A673 (cell line): Measurements from ENCODE around the gene PLEKHF1. TPM values are rescaled to one million over a fixed set of nuclear protein-coding genes. Genes with fewer than 3 reads are reported as not detected.

ENCODE experiments used
- BruUV-seq: library from RNA; stranded (reverse); fragments of 400-500 nt; replicated peaks from 2 replicates; lab custom pipeline; 2021; lab: Mats Ljungman, UMichigan
- CTCF ChIA-PET: fragments of 300-600 bp; sonication (Branson Sonifier 250); formaldehyde crosslinking; loops from one replicate; lab custom pipeline; 2022; ENCODE audit warnings: antibody characterized with exemption; lab: Charles Lee
- POLR2A ChIA-PET: fragments of 300-600 bp; sonication (Branson Sonifier 250); formaldehyde crosslinking; loops from one replicate; lab custom pipeline; 2022; ENCODE audit warnings: antibody characterized with exemption; ENCODE audit not compliant: low non-redundant PET; lab: Charles Lee
- DNase-seq: peaks from one replicate; pipeline ENCODE4 v3.0.0-alpha.2; 2015; ENCODE audit warnings: low spot score
- H3K27ac ChIP-seq: fragments of 200-600 bp; sonication (generic); 2 replicates; pipeline ENCODE4 v1.5.1; 2016; ENCODE audit warnings: mixed run types, low read depth, mild to moderate bottlenecking, mixed read lengths, antibody characterized with exemption, low read length; ENCODE audit not compliant: poor library complexity, severe bottlenecking
- H3K27me3 ChIP-seq: fragments of 200-600 bp; sonication (generic); replicated peaks from 2 replicates; pipeline ENCODE4 v1.6.1; 2017; ENCODE audit warnings: mixed run types, low read depth, mild to moderate bottlenecking, mixed read lengths, antibody characterized with exemption, low read length; ENCODE audit not compliant: insufficient read depth, poor library complexity
- H3K36me3 ChIP-seq: fragments of 200-600 bp; sonication (generic); 2 replicates; pipeline ENCODE4 v1.6.1; 2016; ENCODE audit warnings: mixed run types, mild to moderate bottlenecking, mixed read lengths, antibody characterized with exemption, low read length; ENCODE audit not compliant: insufficient read depth, poor library complexity, severe bottlenecking
- H3K4me1 ChIP-seq: fragments of 200-600 bp; sonication (generic); 2 replicates; pipeline ENCODE4 v1.6.1; 2017; ENCODE audit warnings: mixed run types, mild to moderate bottlenecking, mixed read lengths, antibody characterized with exemption, low read length; ENCODE audit not compliant: insufficient read depth, poor library complexity, severe bottlenecking
- H3K4me3 ChIP-seq: fragments of 200-600 bp; sonication (generic); 2 replicates; pipeline ENCODE4 v1.5.1; 2016; ENCODE audit warnings: low read depth, mixed run types, mild to moderate bottlenecking, mixed read lengths, low read length; ENCODE audit not compliant: poor library complexity, severe bottlenecking
- H3K9me3 ChIP-seq: fragments of 200-600 bp; sonication (generic); 2 replicates; pipeline ENCODE4 v1.6.1; 2016; ENCODE audit warnings: mixed run types, low read depth, mild to moderate bottlenecking, mixed read lengths, antibody characterized with exemption, low read length; ENCODE audit not compliant: poor library complexity, severe bottlenecking
- EZH2 ChIP-seq: fragments of 200-600 bp; sonication (generic); IDR thresholded peaks from 2 replicates; pipeline ENCODE4 v1.6.1; 2017; ENCODE audit warnings: borderline replicate concordance, low read depth, mild to moderate bottlenecking, mixed read lengths, antibody characterized with exemption, low read length; ENCODE audit not compliant: poor library complexity, severe bottlenecking
- intact Hi-C: fragments of 100-400 bp; cut with micrococcal nuclease; formaldehyde crosslinking; loops from one replicate; pipeline ENCODE4 v1.10.0; 2022; ENCODE audit not compliant: unreplicated experiment
- total RNA-seq: library from RNA; stranded (reverse); gene quantifications from 2 replicates; pipeline ENCODE4 v1.2.3, GENCODE V29; 2021
- TF ChIP-seq, protein P1 (sequence below): fragments of 300-800, 200-600 bp; sonication (generic); conservative IDR thresholded peaks from 2 replicates; pipeline ENCODE4 v1.5.1; 2017; ENCODE audit warnings: low read depth, mild to moderate bottlenecking, antibody characterized with exemption, low read length, moderate library complexity, mixed read lengths

The PLEKHF1 gene
- total RNA-seq, 1 experiment from 2014 or later, result not detected

DNA sequence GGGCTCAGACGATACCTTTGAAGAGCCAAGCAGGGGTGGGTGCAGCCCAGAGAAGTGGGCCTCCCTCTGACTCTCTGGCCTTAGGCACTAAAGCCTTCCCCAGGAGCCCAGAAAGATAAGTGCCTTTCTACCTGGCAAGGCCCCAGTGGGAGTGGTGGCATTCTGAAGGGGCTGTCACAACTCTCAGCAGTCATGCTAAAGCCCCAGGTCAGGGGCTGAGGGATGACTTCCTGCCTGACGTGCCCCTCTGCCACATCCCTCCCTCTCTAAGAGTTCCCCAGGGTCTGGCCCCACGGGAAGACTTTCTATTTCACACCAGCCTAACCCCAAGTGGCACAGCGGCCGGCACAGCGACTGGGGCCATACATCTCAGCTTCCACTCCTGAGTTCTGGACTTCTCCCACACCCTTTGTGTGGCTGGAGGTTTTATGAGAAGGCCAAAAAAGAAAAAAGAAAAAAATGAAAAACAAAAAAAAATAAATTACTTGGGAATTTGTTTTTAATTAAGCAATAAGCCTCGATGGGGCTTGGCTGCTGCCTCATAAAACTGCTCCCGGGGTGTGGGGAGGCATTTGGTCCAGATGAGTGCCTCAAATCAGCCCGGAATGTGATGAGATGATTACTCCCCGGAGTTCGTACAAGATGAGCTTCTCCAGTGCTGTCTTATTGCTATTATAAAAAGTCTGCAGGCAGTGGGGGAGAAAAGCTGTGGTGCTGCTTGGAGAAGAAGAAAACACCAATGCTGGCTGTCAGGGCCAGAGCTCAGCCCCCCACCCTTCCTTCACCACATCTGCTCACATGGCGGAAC lies 28.5 kb upstream of the PLEKHF1 start:
- H3K4me1 ChIP-seq, result no peaks in the 10 kb centered on the region
- no peak overlapping the region for H3K27ac ChIP-seq
- H3K27me3 ChIP-seq, result no peaks in the 10 kb centered on the region
- intact Hi-C loops, result no loop called here
- ChIA-PET POLR2A (no interaction called here), CTCF (no interaction called here)
- no TSS peak for BruUV-seq
- no peaks in the 10 kb centered on the region for H3K36me3 ChIP-seq
- no peak for DNase-seq
- TF ChIP-seq, protein P1, sequence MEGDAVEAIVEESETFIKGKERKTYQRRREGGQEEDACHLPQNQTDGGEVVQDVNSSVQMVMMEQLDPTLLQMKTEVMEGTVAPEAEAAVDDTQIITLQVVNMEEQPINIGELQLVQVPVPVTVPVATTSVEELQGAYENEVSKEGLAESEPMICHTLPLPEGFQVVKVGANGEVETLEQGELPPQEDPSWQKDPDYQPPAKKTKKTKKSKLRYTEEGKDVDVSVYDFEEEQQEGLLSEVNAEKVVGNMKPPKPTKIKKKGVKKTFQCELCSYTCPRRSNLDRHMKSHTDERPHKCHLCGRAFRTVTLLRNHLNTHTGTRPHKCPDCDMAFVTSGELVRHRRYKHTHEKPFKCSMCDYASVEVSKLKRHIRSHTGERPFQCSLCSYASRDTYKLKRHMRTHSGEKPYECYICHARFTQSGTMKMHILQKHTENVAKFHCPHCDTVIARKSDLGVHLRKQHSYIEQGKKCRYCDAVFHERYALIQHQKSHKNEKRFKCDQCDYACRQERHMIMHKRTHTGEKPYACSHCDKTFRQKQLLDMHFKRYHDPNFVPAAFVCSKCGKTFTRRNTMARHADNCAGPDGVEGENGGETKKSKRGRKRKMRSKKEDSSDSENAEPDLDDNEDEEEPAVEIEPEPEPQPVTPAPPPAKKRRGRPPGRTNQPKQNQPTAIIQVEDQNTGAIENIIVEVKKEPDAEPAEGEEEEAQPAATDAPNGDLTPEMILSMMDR, result no peak
- no peak for TF ChIP-seq EZH2
- no peak overlapping the region for H3K4me3 ChIP-seq
- H3K9me3 ChIP-seq, result no peaks in the 10 kb centered on the region

DNA sequence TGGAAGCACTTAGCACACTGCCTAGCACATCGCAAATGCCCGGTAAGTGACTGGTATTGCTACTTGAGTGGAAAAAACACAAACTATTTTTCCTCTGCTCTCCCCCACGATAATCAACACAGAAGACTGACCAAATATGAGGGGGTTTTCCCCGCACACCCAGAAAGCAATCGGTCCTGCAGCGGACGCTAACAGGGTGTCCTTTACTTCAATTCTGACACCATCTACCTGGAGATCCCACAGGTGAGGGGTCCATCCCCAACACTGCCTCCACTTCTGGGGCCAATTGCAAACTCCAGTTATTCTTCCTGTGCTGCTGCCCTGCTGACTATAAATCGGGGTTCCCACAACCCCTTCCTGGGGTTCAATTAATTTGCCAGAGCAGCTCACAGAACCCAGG lies 26.2 kb upstream of the PLEKHF1 start:
- Histone ChIP-seq H3K9me3 (no peaks in the 10 kb centered on the region), H3K4me1 (no peaks in the 10 kb centered on the region), H3K27me3 (no peaks in the 10 kb centered on the region), H3K27ac (no peak overlapping the region), H3K4me3 (no peak overlapping the region), H3K36me3 (no peaks in the 10 kb centered on the region)
- intact Hi-C loops, result no loop called here
- ChIA-PET POLR2A (no interaction called here), CTCF (no interaction called here)
- BruUV-seq, result no TSS peak
- no peak for TF ChIP-seq EZH2
- TF ChIP-seq, protein P1, result no peak
- DNase-seq, result no peak

DNA sequence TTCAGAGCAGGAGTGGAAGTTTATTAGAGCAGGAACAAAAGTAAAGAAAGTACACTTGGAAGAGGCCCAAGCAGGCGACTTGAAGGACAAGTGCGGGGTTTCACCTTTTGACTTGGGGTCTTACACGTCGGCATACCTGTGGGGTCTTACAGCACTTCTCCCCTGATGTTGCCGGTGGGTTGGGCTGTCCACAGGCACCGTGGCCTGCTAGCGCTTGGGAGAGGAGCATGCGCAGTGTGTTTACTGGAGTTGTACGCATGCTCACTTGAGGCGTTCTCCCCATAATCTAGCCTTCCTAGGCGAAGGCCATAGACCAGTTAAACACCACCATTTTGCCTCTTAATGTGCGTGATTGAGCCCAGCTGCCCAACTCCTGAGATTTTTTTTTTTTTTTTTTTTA lies 25.0 kb upstream of the PLEKHF1 start:
- Histone ChIP-seq H3K4me3 (no peak overlapping the region), H3K4me1 (no peaks in the 10 kb centered on the region), H3K36me3 (no peaks in the 10 kb centered on the region), H3K9me3 (no peaks in the 10 kb centered on the region), H3K27ac (no peak overlapping the region), H3K27me3 (no peaks in the 10 kb centered on the region)
- intact Hi-C loops, result no loop called here
- no TSS peak for BruUV-seq
- TF ChIP-seq, protein P1, result no peak
- TF ChIP-seq EZH2, result no peak
- ChIA-PET CTCF (no interaction called here), POLR2A (no interaction called here)
- no peak for DNase-seq
